K562 (cell line): ENCODE data around the gene TPK1. TPM values are rescaled to one million over a fixed set of nuclear protein-coding genes. Genes with fewer than 3 reads are reported as not detected.

ENCODE experiments used
- ATAC-seq: fragments of 200-7000 bp; cut with Tn5 transposase; 3 replicates; pipeline ENCODE4 v1.9.1; 2020; ENCODE audit warnings: moderate library complexity
- BruUV-seq: library from RNA; stranded (reverse); fragments of 400-500 nt; replicated peaks from 2 replicates; lab custom pipeline; 2021; lab: Mats Ljungman, UMichigan
- CTCF ChIA-PET: fragments of 300-600 bp; formaldehyde crosslinking; extraction: SDS; loops from one replicate; lab custom pipeline; 2021; ENCODE audit warnings: low intra/inter-chr PET ratio; lab: Yijun Ruan, JAX
- POLR2A ChIA-PET: fragments of 300-600, 350-650 bp; sonication (Branson Sonifier 250); formaldehyde crosslinking; extraction: SDS; loops from one replicate; lab custom pipeline; 2021; ENCODE audit warnings: antibody characterized with exemption, inconsistent platforms; lab: Yijun Ruan, JAX
- DNase-seq, 4 experiments: peaks; one replicate each; pipeline versions ENCODE4 v3.0.0 to v3.0.0-alpha.2; 2011 to 2018; ENCODE audit warnings: low spot score in 3 of 4, mixed read lengths in 3 of 4; ENCODE audit errors: extremely low read depth in 1 of 4
- FAIRE-seq: peaks from 2 replicates; lab custom pipeline; 2011; peaks lifted over from hg19 to GRCh38; lab: Jason Lieb, UNC
- H2AFZ ChIP-seq: 2 replicates; pipeline ENCODE4 v1.6.0; 2011; ENCODE audit warnings: low read depth, low read length, control low read depth, inconsistent platforms
- H3K27ac ChIP-seq: fragments of 200-600 bp; 3 replicates; pipeline ENCODE4 v1.8.0; 2011; ENCODE audit warnings: low read depth, mild to moderate bottlenecking, control low read depth, inconsistent platforms, low read length, moderate library complexity, mixed read lengths; ENCODE audit errors: extremely low read depth
- H3K27me3 ChIP-seq, 2 experiments: fragments of 300-600 bp in 1 of 2; 2 replicates in 1 of 2; 3 replicates in 1 of 2; pipeline versions ENCODE4 v1.6.0 to v1.8.0; 2011; ENCODE audit warnings: inconsistent platforms in 2 of 2, low read length in 2 of 2, mild to moderate bottlenecking in 1 of 2, mixed read lengths in 1 of 2, moderate library complexity in 1 of 2; ENCODE audit not compliant: control insufficient read depth in 2 of 2, insufficient read depth in 2 of 2
- H3K36me3 ChIP-seq: fragments of 300-600 bp; 3 replicates; pipeline ENCODE4 v1.8.0; 2011; ENCODE audit warnings: mild to moderate bottlenecking, low read length, inconsistent platforms; ENCODE audit not compliant: control insufficient read depth, insufficient read depth
- H3K4me1 ChIP-seq, 2 experiments: fragments of 200-600 bp in 1 of 2; replicated peaks in 1 of 2; 2 replicates in 1 of 2; 3 replicates in 1 of 2; pipeline versions ENCODE4 v1.5.1 to v1.8.0; 2011; ENCODE audit warnings: inconsistent platforms in 2 of 2, low read length in 2 of 2, mild to moderate bottlenecking in 1 of 2, mixed read lengths in 1 of 2, moderate library complexity in 1 of 2; ENCODE audit not compliant: control insufficient read depth in 2 of 2, insufficient read depth in 2 of 2
- H3K4me2 ChIP-seq: 2 replicates; pipeline ENCODE4 v1.6.1; 2011; ENCODE audit warnings: low read length, control low read depth, inconsistent platforms, mixed read lengths; ENCODE audit not compliant: insufficient read depth
- H3K4me3 ChIP-seq: fragments of 200-600 bp; sonication (generic), shearing (Covaris generic); 2 replicates; pipeline ENCODE4 v1.5.1; 2016; ENCODE audit warnings: control low read depth, inconsistent platforms
- H3K79me2 ChIP-seq: fragments of 200-600 bp; 3 replicates; pipeline ENCODE4 v1.8.0; 2011; ENCODE audit warnings: low read length, inconsistent platforms; ENCODE audit not compliant: control insufficient read depth, insufficient read depth
- H3K9ac ChIP-seq, 2 experiments: 2 replicates each; pipeline versions ENCODE4 v1.6.0 to v1.6.1; 2011; ENCODE audit warnings: low read depth in 2 of 2, low read length in 2 of 2, control low read depth in 1 of 2, inconsistent platforms in 1 of 2, mild to moderate bottlenecking in 1 of 2, mixed read lengths in 1 of 2; ENCODE audit not compliant: insufficient read depth in 1 of 2
- H3K9me1 ChIP-seq: one replicate; pipeline ENCODE4 v1.6.0; 2011; ENCODE audit warnings: inconsistent platforms, mild to moderate bottlenecking, low read length, moderate library complexity; ENCODE audit not compliant: control insufficient read depth, insufficient read depth
- H3K9me3 ChIP-seq: replicated peaks from 2 replicates; pipeline ENCODE4 v1.5.1; 2011; ENCODE audit warnings: low read depth, low read length, inconsistent platforms; ENCODE audit not compliant: control insufficient read depth, insufficient read depth
- H4K20me1 ChIP-seq: replicated peaks from 2 replicates; pipeline ENCODE4 v1.6.1; 2011; ENCODE audit warnings: low read length, inconsistent platforms, mixed read lengths; ENCODE audit not compliant: control insufficient read depth, insufficient read depth
- C11orf30 ChIP-seq: fragments of 450-650 bp; IDR thresholded peaks from 2 replicates; pipeline ENCODE4 v1.6.1; 2016; ENCODE audit warnings: low read depth, mild to moderate bottlenecking
- CAMTA2 ChIP-seq: fragments of 250-450 bp; sonication (Bioruptor Pico); conservative IDR thresholded peaks from 2 replicates; pipeline ENCODE4 v1.5.1; 2022
- CBFA2T2 ChIP-seq: fragments of 450-650 bp; conservative IDR thresholded peaks from 2 replicates; pipeline ENCODE4 v1.6.1; 2017; ENCODE audit warnings: mild to moderate bottlenecking
- CBX8 ChIP-seq: fragments of 200-600 bp; sonication (generic); IDR thresholded peaks from 2 replicates; pipeline ENCODE4 v1.6.1; 2012; ENCODE audit warnings: borderline replicate concordance, mixed run types, low read depth, mild to moderate bottlenecking, moderate library complexity, mixed read lengths, low read length, control low read depth, inconsistent platforms; ENCODE audit not compliant: poor library complexity, severe bottlenecking; ENCODE audit errors: extremely low read depth
- CHD2 ChIP-seq: IDR thresholded peaks from 2 replicates; pipeline ENCODE4 v1.6.1; 2011; ENCODE audit warnings: low read depth, low read length
- CREB1 ChIP-seq, 2 experiments: sonication (generic) in 1 of 2; formaldehyde crosslinking in 1 of 2; IDR thresholded peaks; 2 replicates each; pipeline versions ENCODE4 v1.6.1 to v1.8.0; 2012 to 2022; ENCODE audit warnings: inconsistent platforms in 1 of 2, mild to moderate bottlenecking in 1 of 2, missing genetic modification reagents in 1 of 2, moderate library complexity in 1 of 2
- ELK1 ChIP-seq: sonication (generic); formaldehyde crosslinking; IDR thresholded peaks from 2 replicates; pipeline ENCODE4 v1.8.1; 2022; ENCODE audit warnings: missing genetic modification reagents
- FOS ChIP-seq: IDR thresholded peaks from 3 replicates; pipeline ENCODE4 v1.6.1; 2011; ENCODE audit not compliant: insufficient read length; ENCODE audit errors: extremely low read depth
- HNRNPL ChIP-seq: fragments of 200-400 bp; formaldehyde crosslinking; IDR thresholded peaks from 2 replicates; pipeline ENCODE4 v1.6.1; 2017; ENCODE audit warnings: low read depth, mild to moderate bottlenecking, low read length
- HOMEZ ChIP-seq: fragments of 250-450 bp; sonication (Bioruptor Pico); IDR thresholded peaks from 2 replicates; pipeline ENCODE4 v1.4.0; 2020; ENCODE audit warnings: mild to moderate bottlenecking, moderate library complexity
- KLF1 ChIP-seq: fragments of 450-650 bp; IDR thresholded peaks from 2 replicates; pipeline ENCODE4 v1.6.1; 2016; ENCODE audit warnings: missing genetic modification characterization, missing compliant biosample characterization
- NFE2L1 ChIP-seq: fragments of 450-650 bp; IDR thresholded peaks from 2 replicates; pipeline ENCODE4 v1.6.1; 2016; ENCODE audit warnings: missing genetic modification characterization, low read depth, mild to moderate bottlenecking, missing compliant biosample characterization, moderate library complexity, borderline replicate concordance
- NR2F6 ChIP-seq: fragments of 450-650 bp; formaldehyde crosslinking; IDR thresholded peaks from 2 replicates; pipeline ENCODE4 v1.4.0; 2020; ENCODE audit warnings: mild to moderate bottlenecking
- POLR2AphosphoS5 ChIP-seq: IDR thresholded peaks from 2 replicates; pipeline ENCODE4 v1.6.1; 2011; ENCODE audit warnings: mild to moderate bottlenecking, low read depth, low read length, moderate library complexity; ENCODE audit not compliant: control insufficient read depth, insufficient read depth
- RBBP5 ChIP-seq: fragments of 200-600 bp; sonication (generic); IDR thresholded peaks from 2 replicates; pipeline ENCODE4 v1.6.1; 2012; ENCODE audit warnings: borderline replicate concordance, mild to moderate bottlenecking, low read length, control low read depth, inconsistent platforms; ENCODE audit not compliant: insufficient read depth, poor library complexity, severe bottlenecking
- RCOR1 ChIP-seq, 2 experiments: IDR thresholded peaks; 2 replicates each; pipeline ENCODE4 v1.6.1; 2012; ENCODE audit warnings: low read depth in 2 of 2, low read length in 2 of 2, borderline replicate concordance in 1 of 2, improper control_type of control experiment in 1 of 2
- SAFB ChIP-seq: fragments of 200-400 bp; formaldehyde crosslinking; IDR thresholded peaks from 2 replicates; pipeline ENCODE4 v1.6.1; 2017; ENCODE audit warnings: low read depth, low read length, borderline replicate concordance
- TBP ChIP-seq: optimal IDR thresholded peaks from 2 replicates; pipeline ENCODE3; 2011; ENCODE audit warnings: low read depth, low read length, improper control_type of control experiment
- ZC3H11A ChIP-seq: IDR thresholded peaks from 2 replicates; pipeline ENCODE4 v1.6.1; 2012; ENCODE audit warnings: low read depth, low read length, improper control_type of control experiment
- ZNF143 ChIP-seq: sonication (generic); formaldehyde crosslinking; IDR thresholded peaks from 2 replicates; pipeline ENCODE4 v1.9.0; 2022; ENCODE audit warnings: mild to moderate bottlenecking, missing genetic modification reagents
- ZNF586 ChIP-seq: fragments of 450-650 bp; formaldehyde crosslinking; conservative IDR thresholded peaks from 2 replicates; pipeline ENCODE4 v1.4.0; 2020; ENCODE audit warnings: mild to moderate bottlenecking, moderate library complexity
- ZNF75A ChIP-seq: fragments of 450-650 bp; formaldehyde crosslinking; IDR thresholded peaks from 2 replicates; pipeline ENCODE4 v1.4.0; 2020; ENCODE audit warnings: mild to moderate bottlenecking
- WGBS: fragments of 100-300 bp; shearing (Covaris generic); methylation state at CpG from one replicate; pipeline ENCODE4 v1.1.6; 2016; ENCODE audit warnings: low coverage, mixed read lengths; ENCODE audit not compliant: insufficient coverage; ENCODE audit errors: missing lambda C conversion rate; 5-methylcytosine and 5-hydroxymethylcytosine counted together
- in situ Hi-C: fragments of 300-500 bp; cut with MboI; formaldehyde crosslinking; loops from 4 replicates; pipeline ENCODE4 v1.15.0; 2018; ENCODE audit warnings: inconsistent platforms, mixed read lengths
- intact Hi-C: fragments of 100-400 bp; cut with micrococcal nuclease; formaldehyde crosslinking; loops from 2 replicates; pipeline ENCODE4 v1.14.2; 2022
- polyA plus RNA-seq, 8 experiments: library from polyadenylated mRNA; depleted of rRNA in 4 of 8; stranded (reverse) in 5 of 8; unstranded in 3 of 8; fragments of >200 nt; fragmentation: Nextera tagmentation in 2 of 8; fragmentation: Illumina TruSeq in 1 of 8; extraction: Ambion mirVana in 2 of 8; extraction: Trizol in 1 of 8; gene quantifications; 2 replicates each; pipeline versions ENCODE4 v1.2.1 to v1.2.3, GENCODE V29; 2011 to 2014; ENCODE audit warnings: inconsistent platforms in 1 of 8, missing spikeins in 1 of 8
- total RNA-seq, 7 experiments: library from RNA; depleted of rRNA in 6 of 7; stranded (reverse); fragments of >200 nt in 6 of 7; fragmentation: Illumina TruSeq in 2 of 7; extraction: Trizol in 2 of 7; gene quantifications; 2 replicates each; pipeline versions ENCODE4 v1.2.1 to v1.2.3, GENCODE V29; 2011 to 2021; ENCODE audit warnings: low replicate concordance in 1 of 7

Gene TPK1
- total and polyA plus RNA-seq, 9 of the 15 experiments (the other 6 are each of a cell fraction or from before 2014, with no cell fraction given) = 5.1 to 16.2 (median 9.2) TPM

DNA sequence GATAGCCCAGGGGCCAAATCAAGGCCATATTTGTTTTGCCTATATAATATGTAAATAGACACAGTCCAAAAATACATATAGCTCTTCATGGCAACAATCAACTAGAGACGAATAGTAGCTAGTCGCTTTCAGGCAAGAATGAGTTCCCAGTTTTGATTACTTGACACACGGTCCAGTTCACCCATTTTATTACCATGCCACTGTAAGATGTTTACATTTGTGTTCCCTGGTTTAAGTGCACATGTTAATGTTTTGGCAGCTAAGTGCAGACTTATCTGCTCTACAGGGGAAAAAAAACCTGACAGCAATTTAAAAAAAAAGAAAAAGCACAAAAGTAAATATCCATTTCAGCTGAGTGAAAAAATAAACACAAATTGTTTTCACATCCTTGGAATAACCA lies 213.1 kb downstream of the TPK1 start (continued):
- no peak for TF ChIP-seq HOMEZ (CRISPR knock-in tag)
- no peak for TF ChIP-seq CHD2
- no peak for TF ChIP-seq NR2F6
- no peak for TF ChIP-seq NFE2L1 (tag)
- TF ChIP-seq CBX8 = no peak
- no peak for TF ChIP-seq POLR2AphosphoS5
- no peak for TF ChIP-seq KLF1 (tag)
- TF ChIP-seq SAFB = no peak
- no peak for TF ChIP-seq ZNF75A (CRISPR knock-in tag)
- TF ChIP-seq ZNF143 (CRISPR knock-in tag) = no peak
- TF ChIP-seq, all 486 proteins: peak for 0

GRCh38 chr7:144606261-144606660 lies 229.6 kb downstream of the TPK1 start:
- CTCF ChIA-PET = no interaction called here
- intact Hi-C loops (no loop called here), in situ Hi-C loops (no loop called here)
- H3K9me1 ChIP-seq = no peaks in the 10 kb centered on the region
- DNase-seq (no peak), FAIRE-seq (no peak), ATAC-seq (no peak)
- no peak overlapping the region for H3K9ac ChIP-seq
- no peak overlapping the region for H3K27ac ChIP-seq
- H3K9me3 ChIP-seq = no peaks in the 10 kb centered on the region
- 1% methylated on average over 3 of the region's 3 CpGs for WGBS
- H3K4me3 ChIP-seq = no peak overlapping the region
- H3K4me2 ChIP-seq = no peak overlapping the region
- no peaks in the 10 kb centered on the region for H4K20me1 ChIP-seq
- no TSS peak for BruUV-seq
- no peaks in the 10 kb centered on the region for H3K79me2 ChIP-seq
- no peaks in the 10 kb centered on the region for H3K4me1 ChIP-seq
- POLR2A ChIA-PET = no interaction called here
- H2AFZ ChIP-seq = no peak overlapping the region
- H3K27me3 ChIP-seq = no peaks in the 10 kb centered on the region
- H3K36me3 ChIP-seq = no peaks in the 10 kb centered on the region
- TF ChIP-seq FOS (no peak), CAMTA2 (CRISPR knock-in tag) (no peak), C11orf30 (no peak), CREB1 (IDR thresholded peaks at IDR 0.05) (no peak), CREB1 (CRISPR knock-in tag; IDR thresholded peaks at IDR 0.05) (no peak), ELK1 (CRISPR knock-in tag) (no peak), CBFA2T2 (no peak), ZC3H11A (no peak), HNRNPL (no peak), TBP (no peak), ZNF586 (no peak), RCOR1 (IDR thresholded peaks at IDR 0.05; ENCODE audit: borderline replicate concordance in 1 of 2, low read depth in 2 of 2, low read length in 2 of 2) (no peak), RBBP5 (no peak)
